NT2/D1 (cell line): Measurements from ENCODE around the gene ZBTB47.

Experiments used
- DNase-seq: peaks from one replicate; pipeline ENCODE4 v3.0.0-alpha.2; 2011; ENCODE audit warnings: low read depth, low spot score
- H3K27me3 ChIP-seq: 2 replicates; pipeline ENCODE4 v1.6.0; 2011; ENCODE audit warnings: mild to moderate bottlenecking; ENCODE audit not compliant: insufficient read length, insufficient read depth
- H3K36me3 ChIP-seq: 2 replicates; pipeline ENCODE4 v1.6.1; 2011; ENCODE audit warnings: mild to moderate bottlenecking, low read length, mixed read lengths; ENCODE audit not compliant: insufficient read depth, insufficient read length
- H3K4me1 ChIP-seq: 2 replicates; pipeline ENCODE4 v1.5.1; 2011; ENCODE audit not compliant: insufficient read depth, insufficient read length
- H3K4me3 ChIP-seq: 2 replicates; pipeline ENCODE4 v1.5.1; 2011; ENCODE audit warnings: low read depth; ENCODE audit not compliant: insufficient read length
- H3K9ac ChIP-seq: 2 replicates; pipeline ENCODE4 v1.6.0; 2011; ENCODE audit warnings: low read depth; ENCODE audit not compliant: insufficient read length
- H3K9me3 ChIP-seq: 2 replicates; pipeline ENCODE4 v1.5.1; 2011; ENCODE audit warnings: mild to moderate bottlenecking, low read length; ENCODE audit not compliant: insufficient read depth
- SUZ12 ChIP-seq: IDR thresholded peaks from 2 replicates; pipeline ENCODE4 v1.6.1; 2011; ENCODE audit not compliant: insufficient read length, insufficient read depth; ENCODE audit errors: extremely low read depth
- YY1 ChIP-seq: IDR thresholded peaks from 2 replicates; pipeline ENCODE4 v1.6.1; 2011; ENCODE audit not compliant: insufficient read length, insufficient read depth
- ZNF274 ChIP-seq: IDR thresholded peaks from 2 replicates; pipeline ENCODE4 v1.6.1; 2011; ENCODE audit warnings: mild to moderate bottlenecking, low read depth, low read length

ZBTB47 gene

GRCh38 chr3:42693530-42693930 is 40.0 kb downstream of the ZBTB47 start:
- peaks cover 11% of the 10 kb centered on the region for H3K27me3 ChIP-seq
- H3K4me3 ChIP-seq: no peak overlapping the region
- no peaks in the 10 kb centered on the region for H3K9me3 ChIP-seq
- TF ChIP-seq ZNF274: no peak
- no peak for TF ChIP-seq SUZ12
- no peak for TF ChIP-seq YY1
- H3K9ac ChIP-seq: no peak overlapping the region
- DNase-seq: no peak
- no peaks in the 10 kb centered on the region for H3K36me3 ChIP-seq
- peaks cover 9% of the 10 kb centered on the region for H3K4me1 ChIP-seq

- no peak overlapping the region for H3K9ac ChIP-seq
- H3K9me3 ChIP-seq: no peaks in the 10 kb centered on the region
- H3K4me1 ChIP-seq: peaks cover 6% of the 10 kb centered on the region
- TF ChIP-seq YY1: no peak
- TF ChIP-seq ZNF274: no peak
- no peak for TF ChIP-seq SUZ12
- H3K27me3 ChIP-seq: peaks cover 14% of the 10 kb centered on the region
- DNase-seq: no peak
- H3K36me3 ChIP-seq: no peaks in the 10 kb centered on the region
- no peak overlapping the region for H3K4me3 ChIP-seq
Observed at GRCh38 chr3:42694366-42694765, 40.9 kb downstream of the ZBTB47 start.

GRCh38 chr3:42696356-42697288 is 43.1 kb downstream of the ZBTB47 start:
- TF ChIP-seq SUZ12 (no peak), YY1 (no peak), ZNF274 (no peak)
- H3K9me3 ChIP-seq: no peaks in the 10 kb centered on the region
- no peaks in the 10 kb centered on the region for H3K36me3 ChIP-seq
- no peak overlapping the region for H3K9ac ChIP-seq
- peaks cover 9% of the 10 kb centered on the region for H3K4me1 ChIP-seq
- no peak overlapping the region for H3K4me3 ChIP-seq
- H3K27me3 ChIP-seq: peaks cover 12% of the 10 kb centered on the region
- no peak for DNase-seq

- Histone ChIP-seq H3K4me3 (no peak overlapping the region), H3K9ac (no peak overlapping the region), H3K9me3 (no peaks in the 10 kb centered on the region), H3K36me3 (no peaks in the 10 kb centered on the region), H3K27me3 (peaks cover 10% of the 10 kb centered on the region), H3K4me1 (peaks cover 9% of the 10 kb centered on the region)
- DNase-seq: no peak
- no peak for TF ChIP-seq SUZ12
- no peak for TF ChIP-seq ZNF274
- no peak for TF ChIP-seq YY1
Observed at GRCh38 chr3:42697289-42698051, 44.0 kb downstream of the ZBTB47 start.

GRCh38 chr3:42698216-42698910 is 44.9 kb downstream of the ZBTB47 start:
- H3K4me1 ChIP-seq: peaks cover 12% of the 10 kb centered on the region
- no peaks in the 10 kb centered on the region for H3K9me3 ChIP-seq
- peaks cover 10% of the 10 kb centered on the region for H3K27me3 ChIP-seq
- H3K36me3 ChIP-seq: no peaks in the 10 kb centered on the region
- TF ChIP-seq YY1: no peak
- TF ChIP-seq SUZ12: no peak
- no peak for TF ChIP-seq ZNF274
- no peak for DNase-seq
- H3K9ac ChIP-seq: no peak overlapping the region
- H3K4me3 ChIP-seq: no peak overlapping the region

- no peak for DNase-seq
- TF ChIP-seq SUZ12: no peak
- TF ChIP-seq YY1: no peak
- TF ChIP-seq ZNF274: no peak
- Histone ChIP-seq H3K27me3 (peaks cover 10% of the 10 kb centered on the region), H3K36me3 (no peaks in the 10 kb centered on the region), H3K4me3 (no peak overlapping the region), H3K4me1 (peaks cover 12% of the 10 kb centered on the region), H3K9ac (no peak overlapping the region), H3K9me3 (no peaks in the 10 kb centered on the region)
Observed at GRCh38 chr3:42698911-42699230, 45.4 kb downstream of the ZBTB47 start.

GRCh38 chr3:42699511-42699971 is 46.0 kb downstream of the ZBTB47 start:
- Histone ChIP-seq H3K4me1 (peaks cover 12% of the 10 kb centered on the region), H3K9ac (no peak overlapping the region), H3K36me3 (no peaks in the 10 kb centered on the region), H3K27me3 (peaks cover 10% of the 10 kb centered on the region), H3K9me3 (no peaks in the 10 kb centered on the region), H3K4me3 (no peak overlapping the region)
- TF ChIP-seq SUZ12: no peak
- TF ChIP-seq YY1: no peak
- no peak for TF ChIP-seq ZNF274
- no peak for DNase-seq
